ENCODE measurements around the gene ITGAX.
"Not testable (repeated sequence)": the region's sequence is repeated elsewhere in the genome, so short reads cannot be mapped to it uniquely, and the experiment has no call there.

The ITGAX gene

GRCh38 chr16:31354394-31355291 lies at the start of gene ITGAX:
ITGAX (plus strand) TSS chr16:31355176; CDS start chr16:31355255, 79 bp downstream.
- no peak for TF ChIP-seq CTCF (IDR thresholded peaks at IDR 0.05; ENCODE audit: low read depth, low read length)
- DNase-seq (ENCODE audit: low read depth, low spot score): no peak
- in situ Hi-C loops (cut with HindIII; ENCODE audit: low sequenced_read_pairs): no loop called here
- no peak within 1 kb of the TSS for H3K4me3 ChIP-seq (ENCODE audit: low read depth, low read length)

GRCh38 chr16:31305219-31305618 lies 49.8 kb upstream of the ITGAX start:
- DNase-seq (ENCODE audit: low read depth, low spot score): no peak
- no peak for TF ChIP-seq CTCF (IDR thresholded peaks at IDR 0.05; ENCODE audit: low read depth, low read length)
- H3K4me3 ChIP-seq (ENCODE audit: low read depth, low read length): no peak overlapping the region
- in situ Hi-C loops (cut with HindIII; ENCODE audit: low sequenced_read_pairs): no loop called here

- H3K4me3 ChIP-seq (ENCODE audit: low read depth, low read length); in situ Hi-C loops (cut with HindIII; ENCODE audit: low sequenced_read_pairs); DNase-seq (ENCODE audit: low read depth, low spot score): not testable (repeated sequence)
These were observed 46.6 kb upstream of the ITGAX start for GRCh38 chr16:31308381-31308780.

GRCh38 chr16:31322500-31322899 lies 32.5 kb upstream of the ITGAX start:
- no peak overlapping the region for H3K4me3 ChIP-seq (ENCODE audit: low read depth, low read length)
- DNase-seq (ENCODE audit: low read depth, low spot score): no peak
- no peak for TF ChIP-seq CTCF (IDR thresholded peaks at IDR 0.05; ENCODE audit: low read depth, low read length)
- in situ Hi-C loops (cut with HindIII; ENCODE audit: low sequenced_read_pairs): no loop called here

GRCh38 chr16:31323959-31324629 lies 30.9 kb upstream of the ITGAX start:
- no peak for TF ChIP-seq CTCF (IDR thresholded peaks at IDR 0.05; ENCODE audit: low read depth, low read length)
- DNase-seq (ENCODE audit: low read depth, low spot score): no peak
- H3K4me3 ChIP-seq (ENCODE audit: low read depth, low read length): no peak overlapping the region
- in situ Hi-C loops (cut with HindIII; ENCODE audit: low sequenced_read_pairs): no loop called here

- no peak for TF ChIP-seq CTCF (IDR thresholded peaks at IDR 0.05; ENCODE audit: low read depth, low read length)
- DNase-seq (ENCODE audit: low read depth, low spot score): no peak
- no peak overlapping the region for H3K4me3 ChIP-seq (ENCODE audit: low read depth, low read length)
- in situ Hi-C loops (cut with HindIII; ENCODE audit: low sequenced_read_pairs): no loop called here
These were observed 29.8 kb upstream of the ITGAX start for GRCh38 chr16:31325171-31325570.
